COLO668 (cell line): Measurements from ENCODE around the gene CBS.
A peak's percentile ranks its signal among the peaks of the same experiment; 100 is the strongest.

Experiments used
- DNase-seq: peaks from one replicate; lab custom pipeline; 2025; ENCODE audit not compliant: unreplicated experiment; lab: John Stamatoyannopoulos, UW

Gene CBS

GRCh38 chr21:43025636-43026180 lies 49.9 kb downstream of the CBS start:
- no peak for DNase-seq

GRCh38 chr21:43024439-43025136 lies 51.0 kb downstream of the CBS start:
- DNase-seq = no peak

- DNase-seq = no peak
Observed at GRCh38 chr21:43023175-43023574, 52.5 kb downstream of the CBS start.

GRCh38 chr21:43021756-43022600 lies 53.7 kb downstream of the CBS start:
- no peak for DNase-seq

- no peak for DNase-seq
Observed at GRCh38 chr21:43021191-43021590, 54.4 kb downstream of the CBS start.

- no peak for DNase-seq
Observed at GRCh38 chr21:43020771-43021170, 54.9 kb downstream of the CBS start.

- DNase-seq = no peak
Observed at GRCh38 chr21:43020177-43020576, 55.5 kb downstream of the CBS start.

GRCh38 chr21:43018519-43018918 lies 57.1 kb downstream of the CBS start:
- DNase-seq = no peak

GRCh38 chr21:43016728-43017127 lies 58.9 kb downstream of the CBS start:
- no peak for DNase-seq

GRCh38 chr21:43015906-43016540 lies 59.6 kb downstream of the CBS start:
- DNase-seq = no peak

GRCh38 chr21:43012596-43012995 lies 63.0 kb downstream of the CBS start:
- no peak for DNase-seq

GRCh38 chr21:43006874-43007208 lies 68.8 kb downstream of the CBS start:
- DNase-seq = no peak

GRCh38 chr21:43006051-43006873 lies 69.4 kb downstream of the CBS start:
- DNase-seq = peak; percentile 45

GRCh38 chr21:43005635-43006034 lies 70.0 kb downstream of the CBS start:
- DNase-seq = peak; percentile 84

- no peak for DNase-seq
Observed at GRCh38 chr21:43004926-43005325, 70.7 kb downstream of the CBS start.
